A673 (cell line): Measurements from ENCODE around the gene CD276. TPM values are rescaled to one million over a fixed set of nuclear protein-coding genes. Genes with fewer than 3 reads are reported as not detected.

ENCODE experiments used
- BruUV-seq: library from RNA; stranded (reverse); fragments of 400-500 nt; replicated peaks from 2 replicates; lab custom pipeline; 2021; lab: Mats Ljungman, UMichigan
- CTCF ChIA-PET: fragments of 300-600 bp; sonication (Branson Sonifier 250); formaldehyde crosslinking; loops from one replicate; lab custom pipeline; 2022; ENCODE audit warnings: antibody characterized with exemption; lab: Charles Lee
- POLR2A ChIA-PET: fragments of 300-600 bp; sonication (Branson Sonifier 250); formaldehyde crosslinking; loops from one replicate; lab custom pipeline; 2022; ENCODE audit warnings: antibody characterized with exemption; ENCODE audit not compliant: low non-redundant PET; lab: Charles Lee
- DNase-seq: peaks from one replicate; pipeline ENCODE4 v3.0.0-alpha.2; 2015; ENCODE audit warnings: low spot score
- H3K27ac ChIP-seq: fragments of 200-600 bp; sonication (generic); 2 replicates; pipeline ENCODE4 v1.5.1; 2016; ENCODE audit warnings: mixed run types, low read depth, mild to moderate bottlenecking, mixed read lengths, antibody characterized with exemption, low read length; ENCODE audit not compliant: poor library complexity, severe bottlenecking
- H3K27me3 ChIP-seq: fragments of 200-600 bp; sonication (generic); replicated peaks from 2 replicates; pipeline ENCODE4 v1.6.1; 2017; ENCODE audit warnings: mixed run types, low read depth, mild to moderate bottlenecking, mixed read lengths, antibody characterized with exemption, low read length; ENCODE audit not compliant: insufficient read depth, poor library complexity
- H3K36me3 ChIP-seq: fragments of 200-600 bp; sonication (generic); 2 replicates; pipeline ENCODE4 v1.6.1; 2016; ENCODE audit warnings: mixed run types, mild to moderate bottlenecking, mixed read lengths, antibody characterized with exemption, low read length; ENCODE audit not compliant: insufficient read depth, poor library complexity, severe bottlenecking
- H3K4me1 ChIP-seq: fragments of 200-600 bp; sonication (generic); 2 replicates; pipeline ENCODE4 v1.6.1; 2017; ENCODE audit warnings: mixed run types, mild to moderate bottlenecking, mixed read lengths, antibody characterized with exemption, low read length; ENCODE audit not compliant: insufficient read depth, poor library complexity, severe bottlenecking
- H3K4me3 ChIP-seq: fragments of 200-600 bp; sonication (generic); 2 replicates; pipeline ENCODE4 v1.5.1; 2016; ENCODE audit warnings: low read depth, mixed run types, mild to moderate bottlenecking, mixed read lengths, low read length; ENCODE audit not compliant: poor library complexity, severe bottlenecking
- H3K9me3 ChIP-seq: fragments of 200-600 bp; sonication (generic); 2 replicates; pipeline ENCODE4 v1.6.1; 2016; ENCODE audit warnings: mixed run types, low read depth, mild to moderate bottlenecking, mixed read lengths, antibody characterized with exemption, low read length; ENCODE audit not compliant: poor library complexity, severe bottlenecking
- EZH2 ChIP-seq: fragments of 200-600 bp; sonication (generic); IDR thresholded peaks from 2 replicates; pipeline ENCODE4 v1.6.1; 2017; ENCODE audit warnings: borderline replicate concordance, low read depth, mild to moderate bottlenecking, mixed read lengths, antibody characterized with exemption, low read length; ENCODE audit not compliant: poor library complexity, severe bottlenecking
- intact Hi-C: fragments of 100-400 bp; cut with micrococcal nuclease; formaldehyde crosslinking; loops from one replicate; pipeline ENCODE4 v1.10.0; 2022; ENCODE audit not compliant: unreplicated experiment
- total RNA-seq: library from RNA; stranded (reverse); gene quantifications from 2 replicates; pipeline ENCODE4 v1.2.3, GENCODE V29; 2021
- TF ChIP-seq, protein P1 (sequence below): fragments of 300-800, 200-600 bp; sonication (generic); conservative IDR thresholded peaks from 2 replicates; pipeline ENCODE4 v1.5.1; 2017; ENCODE audit warnings: low read depth, mild to moderate bottlenecking, antibody characterized with exemption, low read length, moderate library complexity, mixed read lengths

Gene CD276
- total RNA-seq, 1 experiment from 2014 or later, result 71.4 TPM

DNA sequence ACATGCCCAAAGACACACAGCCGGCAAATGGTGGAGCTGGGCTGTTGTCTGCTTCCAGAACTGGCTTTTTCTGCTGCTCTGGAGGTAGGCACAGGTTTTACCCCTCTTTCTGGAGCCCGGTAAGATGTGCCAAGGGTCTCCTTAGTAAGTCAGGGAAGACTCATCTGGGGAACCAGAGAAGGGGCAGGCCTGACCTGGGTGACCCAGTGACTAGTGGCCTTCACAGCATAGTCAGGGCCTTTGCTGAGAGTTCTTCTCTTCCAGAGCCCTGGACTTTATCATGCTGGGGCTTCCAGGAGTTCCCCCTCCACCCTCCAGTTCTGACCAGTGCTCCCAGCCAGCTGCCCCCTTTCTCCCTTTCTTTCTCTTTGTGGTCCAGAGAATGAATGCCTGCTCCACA lies 3.2 kb downstream of the CD276 start:
- BruUV-seq, result no TSS peak
- no peak for TF ChIP-seq EZH2
- TF ChIP-seq, protein P1, sequence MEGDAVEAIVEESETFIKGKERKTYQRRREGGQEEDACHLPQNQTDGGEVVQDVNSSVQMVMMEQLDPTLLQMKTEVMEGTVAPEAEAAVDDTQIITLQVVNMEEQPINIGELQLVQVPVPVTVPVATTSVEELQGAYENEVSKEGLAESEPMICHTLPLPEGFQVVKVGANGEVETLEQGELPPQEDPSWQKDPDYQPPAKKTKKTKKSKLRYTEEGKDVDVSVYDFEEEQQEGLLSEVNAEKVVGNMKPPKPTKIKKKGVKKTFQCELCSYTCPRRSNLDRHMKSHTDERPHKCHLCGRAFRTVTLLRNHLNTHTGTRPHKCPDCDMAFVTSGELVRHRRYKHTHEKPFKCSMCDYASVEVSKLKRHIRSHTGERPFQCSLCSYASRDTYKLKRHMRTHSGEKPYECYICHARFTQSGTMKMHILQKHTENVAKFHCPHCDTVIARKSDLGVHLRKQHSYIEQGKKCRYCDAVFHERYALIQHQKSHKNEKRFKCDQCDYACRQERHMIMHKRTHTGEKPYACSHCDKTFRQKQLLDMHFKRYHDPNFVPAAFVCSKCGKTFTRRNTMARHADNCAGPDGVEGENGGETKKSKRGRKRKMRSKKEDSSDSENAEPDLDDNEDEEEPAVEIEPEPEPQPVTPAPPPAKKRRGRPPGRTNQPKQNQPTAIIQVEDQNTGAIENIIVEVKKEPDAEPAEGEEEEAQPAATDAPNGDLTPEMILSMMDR, result no peak
- Histone ChIP-seq H3K4me1 (peaks cover 34% of the 10 kb centered on the region), H3K9me3 (no peaks in the 10 kb centered on the region), H3K36me3 (no peaks in the 10 kb centered on the region), H3K27ac (no peak overlapping the region), H3K4me3 (no peak overlapping the region), H3K27me3 (no peaks in the 10 kb centered on the region)
- ChIA-PET POLR2A (no interaction called here), CTCF (interaction anchor here (0.5 kb wide), 1 partner anchor 51 kb away, joined by 3 read pairs; no protein-coding TSS in a partner anchor)
- DNase-seq, result no peak
- intact Hi-C loops, result no loop called here

DNA sequence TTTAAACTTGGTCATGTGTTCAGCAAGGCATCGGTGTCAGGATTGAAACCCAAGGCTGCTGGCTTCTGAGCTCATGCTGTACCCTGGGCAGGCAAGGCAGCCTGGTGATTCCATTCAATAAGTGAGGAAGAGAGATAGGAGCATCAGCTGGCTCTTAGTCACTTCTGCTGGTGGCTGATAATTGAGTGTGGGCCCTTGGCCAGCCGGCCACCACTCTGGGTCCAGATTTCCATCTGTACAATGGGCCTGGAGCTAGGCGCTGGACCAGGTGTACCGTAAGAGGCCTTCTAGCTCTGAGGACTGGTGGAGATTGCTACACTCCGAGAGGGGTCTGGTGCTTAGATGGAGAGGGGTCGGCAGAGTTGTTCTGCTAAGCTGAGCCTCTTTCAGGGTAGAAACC lies 4.3 kb downstream of the CD276 start:
- no TSS peak for BruUV-seq
- TF ChIP-seq EZH2, result no peak
- TF ChIP-seq, protein P1, result no peak
- POLR2A ChIA-PET, result no interaction called here
- Histone ChIP-seq H3K36me3 (no peaks in the 10 kb centered on the region), H3K27ac (no peak overlapping the region), H3K4me3 (no peak overlapping the region), H3K9me3 (no peaks in the 10 kb centered on the region), H3K27me3 (no peaks in the 10 kb centered on the region), H3K4me1 (peaks cover 29% of the 10 kb centered on the region)
- CTCF ChIA-PET, result interaction anchor here (0.6 kb wide), 1 partner anchor 11 kb away, joined by 8 read pairs; no protein-coding TSS in a partner anchor
- DNase-seq, result no peak
- intact Hi-C loops, result no loop called here

DNA sequence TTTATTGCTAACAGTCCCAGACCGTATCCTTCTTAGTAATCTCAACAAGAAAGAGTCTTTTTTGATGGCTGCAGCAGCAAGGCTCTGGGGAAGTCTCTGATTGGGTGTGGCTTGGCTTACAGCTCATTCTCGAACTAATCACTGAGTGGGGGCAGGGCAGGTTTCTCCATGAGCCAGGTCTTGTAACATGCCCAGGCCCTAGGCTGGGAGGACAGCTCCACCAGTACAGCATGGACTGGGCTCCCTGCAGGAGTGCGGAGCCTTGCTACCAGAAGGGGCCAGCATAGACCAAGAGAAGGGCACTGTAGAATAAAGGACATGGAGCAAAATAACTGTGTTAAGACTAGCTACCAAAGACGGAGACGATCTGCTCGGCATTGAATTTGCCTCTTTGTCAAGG lies 7.2 kb downstream of the CD276 start:
- POLR2A ChIA-PET, result no interaction called here
- H3K4me3 ChIP-seq, result no peak overlapping the region
- BruUV-seq, result no TSS peak
- intact Hi-C loops, result no loop called here
- no peaks in the 10 kb centered on the region for H3K9me3 ChIP-seq
- CTCF ChIA-PET, result interaction anchor here (0.8 kb wide), 1 partner anchor 9 kb away, joined by 4 read pairs; no protein-coding TSS in a partner anchor
- H3K36me3 ChIP-seq, result no peaks in the 10 kb centered on the region
- TF ChIP-seq EZH2, result no peak
- TF ChIP-seq, protein P1, result 0 out of 2 replicates have a peak, but pooled peaks have one; percentile 12
- no peaks in the 10 kb centered on the region for H3K27me3 ChIP-seq
- H3K4me1 ChIP-seq, result peaks cover 26% of the 10 kb centered on the region
- peak; percentile 63 for DNase-seq
- no peak overlapping the region for H3K27ac ChIP-seq
